SK-N-SH treated with all-trans-retinoic acid at 6 μM for 48 hours (cell line): ENCODE data around the gene TAS2R39.

Experiments
- CREB5 ChIP-seq: fragments of 250-450 bp; sonication (Bioruptor Pico); IDR thresholded peaks from 2 replicates; pipeline ENCODE4 v1.5.1; 2020; ENCODE audit warnings: low read depth, mild to moderate bottlenecking, moderate library complexity
- CSDC2 ChIP-seq: fragments of 250-450 bp; sonication (Bioruptor Pico); IDR thresholded peaks from 2 replicates; pipeline ENCODE4 v1.5.0; 2020; ENCODE audit warnings: mild to moderate bottlenecking, moderate library complexity
- ESRRG ChIP-seq: fragments of 250-450 bp; sonication (Bioruptor Pico); IDR thresholded peaks from 2 replicates; pipeline ENCODE4 v1.6.1; 2021; ENCODE audit warnings: mild to moderate bottlenecking
- ISL1 ChIP-seq: fragments of 250-450 bp; sonication (Bioruptor Pico); IDR thresholded peaks from 2 replicates; pipeline ENCODE4 v2.1.2; 2022; ENCODE audit warnings: mild to moderate bottlenecking, moderate library complexity
- PATZ1 ChIP-seq: fragments of 250-450 bp; sonication (Bioruptor Pico); IDR thresholded peaks from 2 replicates; pipeline ENCODE4 v1.8.0; 2020; ENCODE audit warnings: mild to moderate bottlenecking, moderate library complexity, borderline replicate concordance
- PPARA ChIP-seq: fragments of 250-450 bp; sonication (Bioruptor Pico); IDR thresholded peaks from 2 replicates; pipeline ENCODE4 v1.5.0; 2020; ENCODE audit warnings: mild to moderate bottlenecking, borderline replicate concordance
- SNAI2 ChIP-seq: fragments of 250-450 bp; sonication (Bioruptor Pico); IDR thresholded peaks from 2 replicates; pipeline ENCODE4 v1.5.0; 2020; ENCODE audit warnings: mild to moderate bottlenecking, moderate library complexity
- TCF4 ChIP-seq: fragments of 250-450 bp; sonication (Bioruptor Pico); IDR thresholded peaks from 2 replicates; pipeline ENCODE4 v1.8.0; 2021; ENCODE audit warnings: mild to moderate bottlenecking, moderate library complexity, borderline replicate concordance
- TOX ChIP-seq: fragments of 250-450 bp; sonication (Bioruptor Pico); IDR thresholded peaks from 2 replicates; pipeline ENCODE4 v1.8.0; 2021; ENCODE audit warnings: mild to moderate bottlenecking, moderate library complexity, borderline replicate concordance
- TSHZ2 ChIP-seq: fragments of 250-450 bp; sonication (Bioruptor Pico); IDR thresholded peaks from 2 replicates; pipeline ENCODE4 v1.5.0; 2020; ENCODE audit warnings: mild to moderate bottlenecking, moderate library complexity
- ZFP3 ChIP-seq: fragments of 250-450 bp; sonication (Bioruptor Pico); IDR thresholded peaks from 2 replicates; pipeline ENCODE4 v1.5.0; 2020; ENCODE audit warnings: mild to moderate bottlenecking, moderate library complexity
- ZFP30 ChIP-seq: fragments of 450-650 bp; formaldehyde crosslinking; IDR thresholded peaks from 2 replicates; pipeline ENCODE4 v1.5.0; 2022; ENCODE audit warnings: mild to moderate bottlenecking, moderate library complexity
- ZNF70 ChIP-seq: fragments of 450-650 bp; formaldehyde crosslinking; IDR thresholded peaks from 2 replicates; pipeline ENCODE4 v1.5.0; 2020; ENCODE audit warnings: mild to moderate bottlenecking, moderate library complexity
- TF ChIP-seq, protein P1 (sequence below): fragments of 250-450 bp; sonication (Bioruptor Pico); IDR thresholded peaks from 2 replicates; pipeline ENCODE4 v1.5.1; 2021; ENCODE audit warnings: mild to moderate bottlenecking, moderate library complexity

GRCh38 chr7:143172354-143172753 is 10.9 kb upstream of the TAS2R39 start:
- TF ChIP-seq CREB5 (no peak), ZNF70 (CRISPR knock-in tag) (no peak), ZFP30 (no peak), ZFP3 (CRISPR knock-in tag) (no peak), PATZ1 (no peak), SNAI2 (no peak), CSDC2 (CRISPR knock-in tag) (no peak), TSHZ2 (CRISPR knock-in tag) (no peak), PPARA (CRISPR knock-in tag) (no peak), TCF4 (no peak), ESRRG (CRISPR knock-in tag) (no peak), ISL1 (CRISPR knock-in tag) (no peak), TOX (no peak)
- TF ChIP-seq, protein P1, sequence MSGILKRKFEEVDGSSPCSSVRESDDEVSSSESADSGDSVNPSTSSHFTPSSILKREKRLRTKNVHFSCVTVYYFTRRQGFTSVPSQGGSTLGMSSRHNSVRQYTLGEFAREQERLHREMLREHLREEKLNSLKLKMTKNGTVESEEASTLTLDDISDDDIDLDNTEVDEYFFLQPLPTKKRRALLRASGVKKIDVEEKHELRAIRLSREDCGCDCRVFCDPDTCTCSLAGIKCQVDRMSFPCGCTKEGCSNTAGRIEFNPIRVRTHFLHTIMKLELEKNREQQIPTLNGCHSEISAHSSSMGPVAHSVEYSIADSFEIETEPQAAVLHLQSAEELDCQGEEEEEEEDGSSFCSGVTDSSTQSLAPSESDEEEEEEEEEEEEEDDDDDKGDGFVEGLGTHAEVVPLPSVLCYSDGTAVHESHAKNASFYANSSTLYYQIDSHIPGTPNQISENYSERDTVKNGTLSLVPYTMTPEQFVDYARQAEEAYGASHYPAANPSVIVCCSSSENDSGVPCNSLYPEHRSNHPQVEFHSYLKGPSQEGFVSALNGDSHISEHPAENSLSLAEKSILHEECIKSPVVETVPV (CRISPR knock-in tag): no peak
